Osteocyte (in vitro differentiated cells): ENCODE data around the gene SPRY1. TPM values are rescaled to one million over a fixed set of nuclear protein-coding genes. Genes with fewer than 3 reads are reported as not detected.

Experiments used
- DNase-seq: peaks from one replicate; pipeline ENCODE4 v3.0.0; 2021; ENCODE audit warnings: mixed read lengths; ENCODE audit not compliant: unreplicated experiment; ENCODE audit errors: extremely low spot score
- H3K27ac Mint-ChIP-seq: one replicate; pipeline ENCODE4 v1.8.0; 2021; ENCODE audit warnings: mild to moderate bottlenecking, mixed read lengths; ENCODE audit not compliant: unreplicated experiment
- H3K27me3 Mint-ChIP-seq: one replicate; pipeline ENCODE4 v1.8.0; 2021; ENCODE audit warnings: mixed read lengths; ENCODE audit not compliant: unreplicated experiment
- H3K36me3 Mint-ChIP-seq: one replicate; pipeline ENCODE4 v1.8.0; 2021; ENCODE audit warnings: mixed read lengths; ENCODE audit not compliant: unreplicated experiment
- H3K4me1 Mint-ChIP-seq: one replicate; pipeline ENCODE4 v1.8.0; 2021; ENCODE audit warnings: mixed read lengths; ENCODE audit not compliant: unreplicated experiment
- H3K4me3 Mint-ChIP-seq: one replicate; pipeline ENCODE4 v1.8.0; 2021; ENCODE audit warnings: mild to moderate bottlenecking, moderate library complexity, mixed read lengths; ENCODE audit not compliant: unreplicated experiment
- H3K9me3 Mint-ChIP-seq: one replicate; pipeline ENCODE4 v1.8.0; 2021; ENCODE audit warnings: mixed read lengths; ENCODE audit not compliant: unreplicated experiment
- CTCF ChIP-seq: fragments of 200-600 bp; sonication (generic); IDR thresholded peaks from 2 replicates; pipeline ENCODE4 v1.5.0; 2021; ENCODE audit warnings: antibody characterized with exemption, mild to moderate bottlenecking, moderate library complexity
- total RNA-seq: library from RNA; stranded (reverse); gene quantifications from 2 replicates; pipeline ENCODE4 v1.2.1, GENCODE V29; 2021

The SPRY1 gene
- total RNA-seq, 1 donor from 2014 or later, result 51.7 TPM

DNA sequence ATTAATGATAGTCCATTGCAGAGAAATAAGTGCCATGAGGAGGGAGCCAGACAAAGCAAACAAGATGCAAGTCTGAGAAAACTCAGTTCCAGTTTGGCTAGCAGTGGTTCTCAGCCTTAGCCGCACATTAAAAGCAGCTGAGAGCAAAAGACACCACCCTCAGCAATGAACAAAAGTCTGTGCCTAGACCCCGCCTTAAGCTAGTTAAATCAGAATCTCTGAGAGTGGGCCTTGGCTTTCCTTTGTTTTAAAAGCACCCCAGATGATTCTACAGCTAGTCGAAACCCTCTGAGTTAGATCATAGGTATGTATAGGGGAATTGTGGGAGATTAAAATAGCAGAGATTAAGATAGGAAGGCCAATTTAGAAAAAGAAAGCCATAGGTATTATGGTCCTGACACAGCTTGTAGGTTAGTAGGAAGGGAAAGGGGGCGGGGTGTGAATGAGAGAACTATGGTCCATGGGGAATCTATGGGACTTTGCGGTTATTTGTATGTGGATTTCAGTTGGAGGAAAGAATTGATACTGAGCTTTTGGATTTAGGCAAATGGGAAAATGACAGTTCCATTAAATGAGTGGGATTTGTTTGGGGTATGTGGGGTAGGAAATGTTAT lies 12.0 kb downstream of the SPRY1 start:
- Mint-ChIP-seq H3K36me3 (peaks cover 21% of the 10 kb centered on the region), H3K27me3 (no peaks in the 10 kb centered on the region), H3K4me3 (no peak overlapping the region), H3K27ac (no peak overlapping the region), H3K4me1 (peaks cover 20% of the 10 kb centered on the region), H3K9me3 (no peaks in the 10 kb centered on the region)
- DNase-seq, result no peak
- TF ChIP-seq CTCF, result no peak

- peaks cover 14% of the 10 kb centered on the region for H3K36me3 Mint-ChIP-seq
- TF ChIP-seq CTCF, result no peak
- DNase-seq, result no peak
- no peak overlapping the region for H3K27ac Mint-ChIP-seq
- peaks cover 23% of the 10 kb centered on the region for H3K4me1 Mint-ChIP-seq
- no peaks in the 10 kb centered on the region for H3K9me3 Mint-ChIP-seq
- no peak overlapping the region for H3K4me3 Mint-ChIP-seq
- H3K27me3 Mint-ChIP-seq, result no peaks in the 10 kb centered on the region
Measured at GRCh38 chr4:123409334-123409733, 12.7 kb downstream of the SPRY1 start.

DNA sequence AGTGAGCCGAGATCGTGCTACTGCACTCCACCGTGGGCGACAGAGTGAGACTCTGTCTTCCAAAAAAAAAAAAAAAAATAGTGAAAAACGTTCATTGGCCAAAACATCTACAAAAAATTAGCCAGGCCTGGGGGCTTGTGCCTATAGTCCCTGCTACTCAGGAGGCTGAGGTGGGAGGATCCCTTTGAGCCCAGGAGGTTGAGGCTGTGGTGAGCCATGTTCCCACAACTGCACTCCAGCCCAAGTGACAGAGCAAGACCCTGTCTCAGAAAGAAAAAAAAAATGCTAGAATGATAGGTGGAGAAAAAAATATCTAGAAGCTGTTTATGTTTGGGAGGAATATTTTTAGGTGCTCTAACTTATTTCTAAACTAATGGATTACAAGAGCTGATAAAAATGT lies 14.9 kb downstream of the SPRY1 start:
- H3K27me3 Mint-ChIP-seq, result no peaks in the 10 kb centered on the region
- no peak overlapping the region for H3K27ac Mint-ChIP-seq
- no peak for TF ChIP-seq CTCF
- H3K4me1 Mint-ChIP-seq, result peaks cover 32% of the 10 kb centered on the region
- H3K4me3 Mint-ChIP-seq, result no peak overlapping the region
- DNase-seq, result no peak
- no peaks in the 10 kb centered on the region for H3K9me3 Mint-ChIP-seq
- peaks cover 4% of the 10 kb centered on the region for H3K36me3 Mint-ChIP-seq

DNA sequence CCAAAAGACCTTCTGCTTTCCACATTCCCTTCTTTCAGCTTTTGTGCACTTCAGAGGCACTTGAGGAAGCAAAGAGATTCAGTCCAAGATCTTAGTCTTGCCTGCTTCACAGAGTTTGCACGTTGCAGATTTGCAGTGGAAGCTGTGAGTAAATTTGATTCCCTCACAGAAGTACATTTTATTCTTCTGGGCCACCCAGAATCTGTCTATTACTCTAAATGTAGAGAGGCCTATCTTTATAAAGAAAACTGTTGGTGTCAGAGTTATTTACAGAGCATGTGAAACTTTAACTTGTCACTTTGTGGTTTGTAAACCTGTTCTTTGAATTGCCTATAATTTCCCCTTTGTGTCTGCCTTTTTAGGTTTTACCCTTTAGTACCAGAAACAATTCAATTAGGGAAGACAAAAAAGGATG lies 15.5 kb downstream of the SPRY1 start:
- no peak overlapping the region for H3K4me3 Mint-ChIP-seq
- no peak for TF ChIP-seq CTCF
- no peaks in the 10 kb centered on the region for H3K36me3 Mint-ChIP-seq
- no peaks in the 10 kb centered on the region for H3K27me3 Mint-ChIP-seq
- no peaks in the 10 kb centered on the region for H3K9me3 Mint-ChIP-seq
- DNase-seq, result no peak
- H3K27ac Mint-ChIP-seq, result no peak overlapping the region
- H3K4me1 Mint-ChIP-seq, result peaks cover 37% of the 10 kb centered on the region

DNA sequence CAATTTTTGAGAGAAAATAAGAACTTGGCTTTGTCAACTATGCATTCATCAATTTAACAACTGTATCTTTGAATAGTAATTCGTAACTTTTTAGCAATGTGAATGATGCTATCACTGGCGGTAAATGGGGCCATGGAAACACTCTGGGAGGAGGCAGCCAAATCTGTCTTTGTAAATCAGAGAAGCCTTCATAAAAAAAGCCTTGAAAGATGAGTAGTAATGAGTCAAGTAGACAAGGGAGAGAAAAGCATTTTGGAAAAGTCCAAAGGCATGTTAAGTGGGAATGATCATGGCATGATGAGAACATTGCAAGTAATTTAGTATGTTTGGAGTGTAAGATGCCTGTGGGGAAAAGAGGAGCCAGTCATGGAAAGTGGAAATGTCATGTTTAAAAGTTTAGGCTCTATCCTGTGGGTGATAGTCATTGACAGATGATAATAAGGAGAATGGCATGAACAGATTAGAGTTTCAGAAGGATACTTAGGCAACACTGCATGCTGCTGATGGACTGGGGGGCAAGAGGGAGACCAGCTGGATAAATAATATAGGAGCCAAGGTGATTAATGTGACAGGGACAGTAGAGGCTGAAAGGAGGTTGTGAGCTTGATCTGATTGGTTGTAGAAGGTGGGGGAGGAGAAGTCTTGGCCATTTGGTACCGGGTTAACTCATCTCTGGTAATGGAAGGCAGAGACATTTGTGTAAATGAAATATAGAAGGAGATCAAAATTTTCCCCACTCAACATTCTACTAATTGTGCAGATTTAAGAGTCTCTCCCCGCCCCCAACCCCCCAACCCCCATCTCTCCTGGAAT lies 16.3 kb downstream of the SPRY1 start:
- Mint-ChIP-seq H3K9me3 (no peaks in the 10 kb centered on the region), H3K36me3 (no peaks in the 10 kb centered on the region), H3K4me1 (peaks cover 44% of the 10 kb centered on the region), H3K27ac (no peak overlapping the region), H3K4me3 (no peak overlapping the region), H3K27me3 (no peaks in the 10 kb centered on the region)
- DNase-seq, result no peak
- TF ChIP-seq CTCF, result no peak
